HG02943 (cell line): ENCODE results near the gene CATSPERD.

Experiments
- ATAC-seq: cut with Tn5 transposase; IDR thresholded peaks from one replicate; pipeline ENCODE4 v1.9.1; 2021; ENCODE audit warnings: mild to moderate bottlenecking, low read depth, moderate library complexity; ENCODE audit not compliant: unreplicated experiment

The CATSPERD gene

DNA sequence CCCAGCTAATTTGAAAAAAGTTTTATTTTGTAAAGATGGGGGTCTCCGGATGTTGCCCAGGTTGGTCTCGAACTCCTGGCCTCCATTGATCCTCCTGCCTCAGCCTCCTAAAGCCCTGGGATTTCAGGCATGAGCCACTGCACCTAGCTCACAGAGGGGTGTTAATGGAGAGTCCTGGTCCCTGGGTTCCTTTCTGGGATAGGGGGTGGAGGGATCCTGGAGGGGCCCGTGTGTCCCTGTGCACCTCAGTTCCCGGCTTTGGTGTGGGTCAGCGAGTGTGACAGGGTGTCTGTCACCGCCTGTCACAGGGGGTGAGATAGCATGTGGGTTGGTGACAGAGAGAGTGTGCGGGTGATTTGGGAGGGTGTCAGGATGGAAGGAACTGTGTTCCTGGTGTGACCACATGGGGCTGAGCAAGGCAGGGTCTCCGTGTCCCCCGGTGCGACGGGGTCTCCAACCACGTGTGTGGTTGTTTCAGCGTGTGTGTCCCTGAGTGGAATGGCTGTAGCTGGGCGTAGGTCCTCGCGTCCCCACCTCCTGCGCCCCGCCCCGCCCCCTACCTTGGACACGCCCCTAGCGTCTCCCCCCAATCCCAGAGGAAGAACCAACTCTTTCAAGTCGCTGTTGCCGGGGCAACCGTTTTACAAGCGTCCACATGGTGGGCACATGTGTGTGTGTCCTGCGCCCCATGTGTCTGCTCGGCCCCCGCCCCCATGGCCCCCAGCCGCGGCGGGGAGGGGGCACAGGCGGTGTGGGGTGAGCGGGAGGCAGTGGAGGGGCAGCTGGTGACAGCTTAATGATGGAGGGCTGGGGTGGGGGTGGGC, 81.6 kb downstream of the CATSPERD start:
- no peak for ATAC-seq

DNA sequence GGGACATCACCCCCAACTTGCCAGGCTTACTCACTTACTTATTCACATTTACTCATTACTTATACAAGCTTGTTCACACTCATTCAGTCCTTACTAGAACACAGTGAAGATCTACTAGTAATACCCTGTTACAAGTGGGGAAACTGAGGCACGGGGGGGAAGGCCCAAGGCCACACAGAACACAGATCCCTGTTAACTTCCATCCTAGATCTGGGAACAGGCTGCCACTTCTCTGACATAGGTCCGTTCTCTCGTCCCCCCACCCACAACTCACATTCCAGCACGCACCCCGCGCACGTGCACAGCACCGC, 83.0 kb downstream of the CATSPERD start:
- no peak for ATAC-seq

DNA sequence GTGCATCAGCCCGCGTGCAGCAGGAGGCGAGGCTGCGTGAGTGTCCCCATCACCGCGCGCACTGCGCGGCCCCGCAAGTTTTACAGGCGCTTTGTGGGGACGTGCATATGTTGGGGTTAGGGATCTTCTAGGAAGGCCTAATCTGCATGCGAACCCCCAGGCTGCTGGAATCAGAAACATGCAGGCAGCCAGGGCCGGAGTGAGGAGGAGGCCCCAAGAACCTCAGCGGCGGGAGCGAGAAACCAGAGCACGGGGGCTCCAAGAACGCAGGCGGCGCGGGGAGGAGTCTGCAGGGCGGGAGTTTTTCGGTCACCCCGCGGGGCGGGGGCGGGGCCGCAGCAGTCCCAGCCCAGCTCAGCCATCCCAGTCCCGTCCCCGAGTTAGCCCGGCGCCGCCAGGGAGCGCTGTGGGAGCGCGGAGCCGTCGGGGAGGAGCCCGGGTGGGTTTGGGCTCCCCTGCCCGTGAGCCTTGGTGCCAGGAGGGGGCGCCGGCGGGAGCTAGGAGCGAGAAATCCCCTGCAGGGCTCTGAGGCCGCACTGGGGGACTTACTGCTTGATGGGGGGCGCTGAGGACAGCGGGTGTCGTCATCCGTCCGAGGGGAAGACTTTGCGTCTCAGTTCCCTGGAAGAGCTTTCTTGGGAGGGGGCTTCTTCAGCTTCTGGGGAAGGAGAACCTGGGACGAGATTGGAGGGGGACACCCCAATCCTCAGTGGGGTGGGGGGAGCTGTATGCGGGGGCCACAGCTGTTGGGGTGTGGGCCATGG, 83.5 kb downstream of the CATSPERD start:
- no peak for ATAC-seq

DNA sequence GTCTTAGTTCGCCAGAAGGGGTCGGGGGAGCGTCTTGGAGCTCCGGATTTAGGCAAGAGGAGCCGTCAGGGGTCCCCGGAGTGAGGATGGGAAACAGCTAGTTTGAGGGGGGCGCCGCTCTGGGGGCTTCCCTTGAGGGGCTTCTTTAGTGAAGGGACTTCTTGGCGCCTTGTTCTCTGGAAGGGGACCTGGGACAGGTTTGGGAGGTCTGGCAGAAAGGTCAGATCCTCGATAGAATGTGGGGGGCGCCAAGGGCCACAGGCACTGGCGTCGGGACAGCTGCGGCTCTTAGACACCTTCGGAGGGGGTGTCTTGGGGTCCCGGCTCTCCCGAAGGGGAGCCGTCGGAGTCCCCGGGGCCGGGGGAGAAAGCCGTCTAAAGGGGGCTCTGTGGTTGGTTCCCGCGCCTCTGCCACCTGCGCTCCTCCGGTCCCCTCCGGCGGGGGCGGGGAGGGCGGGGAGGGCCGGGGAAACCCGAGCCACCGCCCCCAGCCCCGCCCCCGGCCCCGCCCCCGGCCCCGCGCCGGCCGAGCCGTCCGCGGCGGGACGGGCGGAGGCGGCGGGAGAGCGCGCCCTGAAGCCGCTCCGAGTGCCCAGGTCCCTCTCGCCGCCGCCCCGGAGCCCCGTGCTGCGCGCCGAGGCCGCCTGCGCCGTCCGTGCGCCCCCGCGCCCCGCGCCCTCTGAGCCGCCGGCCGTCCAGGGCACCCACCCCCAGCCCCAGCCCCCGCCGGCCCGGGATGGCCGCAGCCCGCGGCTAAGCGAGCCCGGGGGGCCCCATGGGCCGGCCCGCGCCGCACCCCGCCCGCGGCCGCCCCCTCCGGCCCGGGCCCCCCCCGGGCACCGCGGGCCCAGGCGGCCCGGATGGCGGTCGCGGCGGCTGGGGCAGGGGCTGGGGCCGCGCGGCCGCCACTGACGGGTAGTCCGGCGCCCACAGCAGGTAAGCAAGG, 84.4 kb downstream of the CATSPERD start, which contains the start of gene NRTN:
TSS of gene NRTN (plus strand) at position 552 of the 946 bp plus-strand sequence. CDS start 19,099 bp downstream, outside the sequence.
- ATAC-seq = no peak

DNA sequence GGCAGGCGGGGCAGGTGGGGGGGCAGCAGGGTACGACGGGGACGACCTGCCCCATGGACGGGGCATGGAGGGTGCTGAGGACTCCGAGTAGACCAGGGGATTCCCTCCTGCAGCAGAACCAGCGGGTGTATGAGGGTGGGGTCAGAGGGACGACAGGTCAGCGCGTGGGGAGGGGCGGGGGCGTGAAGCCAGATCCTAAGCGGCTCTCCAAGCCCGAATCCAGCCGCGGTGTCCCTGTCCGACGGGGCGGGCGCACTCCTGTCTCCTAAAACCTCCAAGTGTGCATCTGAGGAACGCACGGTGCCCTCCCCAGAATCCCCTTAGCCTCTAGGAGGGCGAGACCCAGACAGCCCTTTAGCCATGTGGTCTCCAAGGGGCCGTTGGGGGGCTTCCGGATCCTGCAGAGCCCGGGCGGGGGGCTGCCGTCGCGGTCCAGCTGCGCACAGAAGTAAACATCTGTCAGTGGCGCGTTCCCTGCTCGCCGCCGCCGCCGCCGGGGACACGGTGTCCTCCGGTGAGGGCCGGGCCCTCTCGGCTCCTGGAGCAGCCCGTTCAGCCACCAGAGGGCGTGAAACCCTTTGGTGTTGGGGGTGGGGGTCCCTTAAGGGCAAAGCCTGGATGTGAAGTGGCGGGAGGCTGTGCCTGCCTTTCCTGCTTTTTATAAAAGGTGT, 85.2 kb downstream of the CATSPERD start:
- ATAC-seq = no peak

DNA sequence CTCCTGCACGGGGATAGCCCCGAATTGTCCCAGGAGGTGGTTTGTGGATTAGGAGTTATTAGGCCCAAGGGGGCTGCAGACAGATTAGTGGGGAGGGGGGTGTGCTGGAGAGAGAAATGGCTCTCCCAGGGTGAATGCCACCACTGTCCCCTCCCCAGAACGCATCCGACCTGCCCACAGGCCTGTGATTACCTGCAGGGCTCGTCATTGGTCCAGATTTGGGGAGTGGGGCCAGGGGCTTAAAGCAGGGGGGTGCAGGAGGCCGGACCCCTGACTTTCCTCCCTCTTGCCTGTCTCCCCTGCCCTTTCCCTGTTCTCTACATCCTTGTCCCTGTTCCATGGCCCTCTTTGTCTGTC, 85.7 kb downstream of the CATSPERD start:
- ATAC-seq = no peak

DNA sequence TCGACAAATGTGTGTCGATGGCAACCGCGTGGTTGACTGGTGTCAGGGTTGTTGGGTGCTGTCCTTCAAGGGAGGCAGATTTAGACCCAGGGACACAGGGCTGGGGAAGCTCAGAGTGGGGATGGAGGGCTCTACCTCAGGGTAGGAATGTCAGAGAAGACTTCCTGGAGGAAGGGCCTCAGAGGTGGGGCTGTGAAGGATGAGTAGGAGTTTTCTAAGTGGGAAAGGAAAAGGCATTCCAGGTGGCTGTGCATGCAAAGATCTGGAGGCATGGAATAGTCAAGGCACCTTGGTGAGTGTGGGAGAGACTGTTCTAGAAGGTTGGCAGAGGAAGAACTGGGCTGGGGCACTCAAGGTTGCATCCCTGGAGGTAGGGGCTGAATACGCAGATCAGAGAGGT, 86.5 kb downstream of the CATSPERD start:
- no peak for ATAC-seq

DNA sequence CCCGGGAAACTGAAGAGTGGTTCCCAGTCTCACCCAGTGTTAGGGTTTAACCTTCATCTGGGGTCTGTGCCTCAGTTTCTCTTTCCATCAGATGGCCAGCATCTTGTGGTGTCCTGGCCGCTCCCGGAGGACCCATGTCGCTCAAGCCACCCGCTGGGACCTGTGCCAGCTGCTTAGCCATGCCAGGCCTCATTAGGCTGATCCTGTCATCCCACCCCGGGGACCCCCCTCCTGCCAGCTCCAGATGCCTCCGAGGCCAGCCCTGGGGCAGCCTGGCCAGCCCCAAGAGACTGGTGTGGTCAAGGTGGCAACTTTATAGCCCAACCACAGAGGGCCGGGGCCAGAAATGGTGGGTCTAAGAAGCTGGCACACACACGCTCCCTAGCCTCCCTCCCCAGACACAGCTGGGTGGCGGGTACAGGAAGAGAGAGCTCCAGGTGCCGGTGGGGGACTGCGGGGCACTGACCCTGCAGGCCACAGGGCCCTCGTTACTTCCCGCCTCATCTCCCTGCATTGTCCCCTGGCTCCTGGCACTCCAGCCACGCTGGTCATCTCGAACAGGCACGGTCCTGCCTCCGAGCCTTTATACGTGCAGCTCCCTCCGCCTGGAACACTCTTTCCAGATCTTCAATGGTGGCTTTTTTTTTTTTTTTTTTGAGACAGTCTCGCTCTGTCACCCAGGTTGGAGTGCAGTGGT, 87.8 kb downstream of the CATSPERD start:
- no peak for ATAC-seq

DNA sequence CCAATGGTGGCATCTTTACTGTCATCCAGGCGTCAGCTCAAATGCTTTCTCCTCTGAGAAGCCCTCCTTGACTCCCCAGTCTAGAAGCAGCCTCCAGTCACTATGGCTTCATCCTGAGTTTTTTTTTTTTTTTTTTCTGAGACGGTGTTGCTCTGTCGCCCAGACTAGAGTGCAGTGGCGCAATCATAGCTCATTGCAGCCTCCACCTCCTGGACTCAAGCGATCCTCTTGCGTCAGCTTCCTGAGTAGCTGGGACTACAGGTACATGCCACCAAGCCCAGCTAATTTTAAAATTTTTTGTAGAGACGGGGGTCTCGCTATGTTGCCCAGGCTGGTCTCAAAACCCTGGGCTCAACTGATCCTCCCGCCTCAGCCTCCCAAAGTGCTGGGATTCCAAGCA, 88.6 kb downstream of the CATSPERD start:
- no peak for ATAC-seq

DNA sequence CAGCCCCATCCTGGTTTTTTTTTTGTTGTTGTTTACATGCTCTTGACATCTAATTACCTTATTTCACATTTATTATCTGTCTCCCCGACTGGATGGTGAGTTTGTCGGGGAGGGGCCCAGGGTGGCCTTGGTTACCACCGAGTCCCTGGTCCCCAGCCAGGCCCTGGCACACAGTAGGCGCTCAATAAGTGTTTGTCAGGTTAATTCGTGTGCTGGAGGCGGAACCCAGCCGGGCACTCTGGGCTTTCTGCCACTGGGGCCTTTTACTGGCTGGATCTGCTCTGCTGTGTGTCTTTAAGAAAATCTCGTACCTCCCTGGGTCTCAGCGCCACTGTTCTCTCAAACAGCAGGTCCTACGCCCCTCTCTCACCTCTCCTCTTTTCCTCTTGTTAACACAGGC, 89.0 kb downstream of the CATSPERD start:
- no peak for ATAC-seq

DNA sequence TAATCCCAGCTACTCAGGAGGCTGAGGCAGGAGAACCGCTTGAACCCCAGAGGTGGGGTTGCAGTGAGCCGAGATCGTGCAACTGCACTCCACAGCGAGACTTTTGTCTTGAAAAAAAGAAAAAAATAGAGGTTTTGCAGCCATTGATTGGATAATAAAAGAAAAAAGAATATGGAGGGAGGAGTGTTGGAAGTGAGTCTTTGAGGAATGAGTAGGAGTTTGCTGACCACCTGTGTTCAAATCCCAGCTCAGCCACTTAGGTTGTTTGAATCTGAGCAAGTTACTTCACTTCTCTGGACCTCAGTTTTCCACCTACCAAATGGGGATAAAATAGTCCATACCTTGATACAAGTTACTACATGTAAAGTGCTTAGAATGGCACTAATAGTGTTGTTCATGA, 90.7 kb downstream of the CATSPERD start:
- ATAC-seq = no peak

DNA sequence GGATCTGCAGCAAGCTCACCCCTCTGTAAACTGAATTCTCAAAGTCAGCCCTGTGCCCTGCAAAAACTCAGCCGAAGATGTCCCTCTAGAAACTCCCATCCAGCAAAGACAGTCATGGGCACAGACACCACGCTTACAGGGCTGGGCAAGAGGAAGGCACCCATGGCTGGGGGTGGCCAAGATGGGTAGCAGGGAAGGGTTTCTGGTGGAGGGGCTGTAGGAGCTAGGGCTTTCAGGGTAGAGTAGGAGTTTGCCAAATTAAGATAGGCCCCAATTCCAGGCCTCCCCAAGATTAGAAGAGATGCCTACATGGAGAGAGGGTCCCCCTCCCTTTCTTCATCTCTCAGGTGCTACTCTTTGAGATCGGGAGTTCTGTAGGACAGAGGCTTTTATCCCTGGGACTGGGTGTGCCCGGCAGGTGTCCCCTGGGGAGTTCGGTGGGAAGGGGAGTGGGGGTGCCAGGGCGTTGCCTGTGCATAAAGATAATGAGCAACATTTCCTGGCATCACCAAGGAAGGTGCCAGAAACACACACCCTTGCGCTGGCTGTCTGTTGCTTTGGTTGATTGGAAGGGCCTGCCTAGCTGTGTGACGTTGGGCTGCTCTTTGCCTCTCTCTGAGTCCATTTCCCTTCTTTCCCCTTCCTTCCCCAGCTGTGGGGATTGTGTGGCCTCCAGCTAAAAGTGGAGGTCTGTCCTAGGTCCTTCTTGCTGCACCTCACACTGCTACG, 93.8 kb downstream of the CATSPERD start:
- ATAC-seq = no peak

DNA sequence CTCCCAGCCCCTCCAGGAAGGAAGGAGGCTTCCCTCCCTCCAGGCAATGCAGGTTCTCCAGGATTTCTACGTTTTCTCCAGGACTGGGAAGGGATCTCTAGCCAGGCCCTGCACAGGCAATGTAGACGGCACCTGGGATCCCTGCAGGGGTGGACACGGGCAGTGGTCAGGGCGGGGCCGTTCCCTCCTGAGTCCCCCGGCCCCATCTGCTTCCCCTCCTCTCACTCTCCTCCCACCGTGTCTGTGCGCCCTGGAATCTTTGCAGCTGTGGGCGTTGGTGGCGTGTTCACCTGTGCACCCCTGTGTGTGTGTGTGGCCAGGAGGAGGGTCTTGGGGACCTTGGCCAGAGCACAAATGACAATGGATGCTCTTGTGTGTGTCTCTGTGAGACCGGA, 94.4 kb downstream of the CATSPERD start:
- no peak for ATAC-seq

DNA sequence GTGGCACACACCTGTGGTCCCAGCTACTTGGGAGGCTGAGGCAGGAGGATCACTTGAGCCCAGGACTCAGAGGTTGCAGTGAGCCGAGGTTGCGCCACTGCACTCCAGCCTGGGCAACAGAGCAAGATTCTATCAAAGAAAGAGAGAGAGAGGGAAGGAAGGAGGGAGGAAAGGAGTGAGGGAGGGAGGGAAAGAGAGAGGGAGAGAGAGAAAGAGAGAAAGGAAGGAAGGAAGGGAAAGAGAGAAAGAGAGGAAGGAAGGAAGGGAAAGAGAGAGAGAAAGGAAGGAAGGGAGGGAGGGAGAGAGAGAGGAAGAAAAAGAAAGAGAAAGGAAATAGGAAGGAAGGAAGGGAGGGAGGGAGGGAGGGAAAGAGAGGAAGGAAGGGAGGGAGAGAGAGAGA, 96.8 kb downstream of the CATSPERD start:
- ATAC-seq = no peak

DNA sequence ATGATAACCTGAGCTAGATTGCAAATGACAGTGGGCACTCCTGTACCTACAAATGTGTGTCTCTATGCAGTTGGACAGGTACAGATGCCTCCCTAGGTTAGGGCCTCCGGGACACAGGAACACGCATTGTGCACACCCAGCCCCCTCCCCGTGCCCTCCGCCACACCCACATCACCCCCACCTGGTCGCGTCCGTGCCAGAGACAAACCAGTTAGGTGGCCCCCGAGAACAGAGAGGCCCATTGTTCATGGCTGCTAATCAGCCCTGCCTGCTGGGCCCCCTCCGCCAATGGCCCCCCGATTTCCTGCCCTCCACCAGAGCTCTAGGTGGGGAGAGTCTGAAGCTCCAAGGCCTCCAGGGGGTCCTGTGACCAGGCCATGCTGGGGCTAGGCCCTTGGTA, 98.2 kb downstream of the CATSPERD start:
- no peak for ATAC-seq

DNA sequence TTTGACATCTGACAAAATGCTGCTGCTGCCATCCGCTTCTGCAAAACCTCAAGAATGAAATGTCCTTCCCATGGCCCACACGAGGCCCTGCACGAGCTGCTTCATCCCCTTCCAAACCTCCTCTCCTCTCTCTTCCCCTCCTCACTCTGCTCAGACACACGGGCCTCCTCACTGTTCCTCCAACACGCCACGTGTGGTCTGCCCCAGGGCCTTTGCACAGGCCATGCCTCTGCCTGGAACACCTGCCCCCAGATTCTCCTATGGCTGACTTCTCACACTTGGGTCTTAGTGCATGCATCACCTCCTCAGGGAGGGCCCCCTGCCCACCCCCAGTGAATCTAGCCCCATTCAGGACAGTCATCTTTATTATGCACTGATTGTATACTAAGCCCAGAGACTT, 100.3 kb downstream of the CATSPERD start:
- ATAC-seq = no peak

DNA sequence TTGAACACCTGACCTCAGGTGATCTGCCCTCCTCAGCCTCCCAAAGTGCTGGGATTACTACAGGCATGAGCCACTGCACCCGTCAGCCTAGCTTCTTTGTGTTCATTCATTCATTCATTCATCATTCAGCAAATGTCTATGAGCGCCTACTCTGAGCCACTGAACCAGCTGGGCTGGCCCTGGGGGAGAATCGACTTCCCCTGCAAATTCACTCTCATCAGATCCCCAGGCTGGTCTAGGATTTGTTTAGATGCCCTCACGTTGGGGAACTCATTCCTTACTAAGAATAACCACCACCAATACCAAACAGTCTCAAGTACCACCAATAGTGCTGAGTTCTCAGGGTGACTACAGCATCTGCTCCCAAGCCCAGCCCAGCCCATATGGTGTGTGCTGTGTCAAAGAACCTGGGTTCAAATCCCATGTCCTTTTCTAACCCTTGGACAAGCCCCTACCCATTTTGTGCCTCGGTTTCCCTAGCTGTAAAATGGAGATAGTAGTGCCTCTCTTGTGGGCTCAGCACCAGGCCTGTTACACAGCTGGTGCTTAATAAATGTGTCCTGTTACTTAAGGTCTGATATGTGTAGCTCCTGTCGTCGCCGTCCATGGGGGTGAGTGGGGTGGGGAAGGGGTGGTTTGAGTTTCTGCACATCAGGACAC, 101.2 kb downstream of the CATSPERD start:
- ATAC-seq = no peak

DNA sequence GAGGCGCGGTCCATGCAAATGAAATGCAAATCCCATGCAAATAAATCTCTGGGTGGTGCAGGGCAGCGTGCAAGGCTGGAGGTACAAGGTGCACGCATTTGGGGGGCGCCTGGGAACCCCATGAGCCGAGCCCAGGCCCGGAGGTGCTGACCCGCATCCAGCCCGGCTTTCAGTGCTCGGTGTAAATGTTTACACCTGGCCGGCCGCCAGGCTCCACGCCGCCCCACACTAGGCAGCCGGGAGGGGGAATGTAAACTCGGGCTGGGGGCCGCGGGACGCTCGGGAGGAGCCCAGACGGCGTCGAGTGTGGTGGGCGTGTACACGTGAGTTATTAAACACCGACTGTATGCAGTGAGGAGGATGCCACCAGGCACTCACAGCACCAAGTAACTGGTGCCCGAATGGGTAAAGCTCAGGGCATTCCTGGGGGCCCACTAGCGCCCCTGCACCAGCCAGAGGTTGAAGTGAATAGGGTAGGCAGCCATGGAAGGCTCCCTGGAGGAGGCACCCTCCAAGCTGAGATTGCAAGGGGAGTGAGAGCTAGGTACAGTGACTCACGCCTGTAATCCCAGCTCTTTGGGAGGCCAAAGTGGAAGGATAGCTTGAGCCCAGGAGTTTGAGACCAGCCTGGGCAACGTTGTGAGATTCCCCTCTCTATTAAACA, 101.9 kb downstream of the CATSPERD start:
- no peak for ATAC-seq
